NCI-H524 (cell line): ENCODE data around the gene AGAP1.

Source experiments
- DNase-seq, 2 experiments: peaks; one replicate each; lab custom pipeline; 2025; lab: John Stamatoyannopoulos, UW

Gene AGAP1

GRCh38 chr2:236001854-236002253 lies 508.0 kb downstream of the AGAP1 start:
- DNase-seq: no peak

GRCh38 chr2:236008006-236008405 lies 514.2 kb downstream of the AGAP1 start:
- no peak for DNase-seq

GRCh38 chr2:236008857-236009256 lies 515.0 kb downstream of the AGAP1 start:
- DNase-seq: no peak

- DNase-seq: no peak
These were observed 517.3 kb downstream of the AGAP1 start for GRCh38 chr2:236010920-236011685.

GRCh38 chr2:236012155-236012554 lies 518.3 kb downstream of the AGAP1 start:
- DNase-seq: no peak

- no peak for DNase-seq
These were observed 520.7 kb downstream of the AGAP1 start for GRCh38 chr2:236014408-236015131.

- no peak for DNase-seq
These were observed 521.3 kb downstream of the AGAP1 start for GRCh38 chr2:236015171-236015570.

- DNase-seq: no peak
These were observed 522.7 kb downstream of the AGAP1 start for GRCh38 chr2:236016496-236016895.

GRCh38 chr2:236017446-236017845 lies 523.6 kb downstream of the AGAP1 start:
- no peak for DNase-seq

GRCh38 chr2:236019434-236019833 lies 525.6 kb downstream of the AGAP1 start:
- DNase-seq: no peak

- DNase-seq: no peak
These were observed 527.7 kb downstream of the AGAP1 start for GRCh38 chr2:236021499-236022057.

- no peak for DNase-seq
These were observed 528.3 kb downstream of the AGAP1 start for GRCh38 chr2:236022128-236022527.

GRCh38 chr2:236025892-236026291 lies 532.0 kb downstream of the AGAP1 start:
- DNase-seq: no peak

- DNase-seq: no peak
These were observed 533.0 kb downstream of the AGAP1 start for GRCh38 chr2:236026841-236027240.

- DNase-seq: no peak
These were observed 534.2 kb downstream of the AGAP1 start for GRCh38 chr2:236028066-236028465.

GRCh38 chr2:236033462-236033861 lies 539.6 kb downstream of the AGAP1 start:
- DNase-seq: no peak

GRCh38 chr2:236034974-236035373 lies 541.1 kb downstream of the AGAP1 start:
- DNase-seq: no peak

GRCh38 chr2:236036045-236036444 lies 542.2 kb downstream of the AGAP1 start:
- no peak for DNase-seq

GRCh38 chr2:236038096-236038495 lies 544.3 kb downstream of the AGAP1 start:
- no peak for DNase-seq

GRCh38 chr2:236040600-236041328 lies 546.9 kb downstream of the AGAP1 start:
- no peak for DNase-seq

GRCh38 chr2:236041616-236042015 lies 547.8 kb downstream of the AGAP1 start:
- DNase-seq: no peak

GRCh38 chr2:236042087-236042486 lies 548.2 kb downstream of the AGAP1 start:
- DNase-seq: no peak
